GM18861 (cell line): ENCODE results near the gene KRT6C.

Experiments used
- ATAC-seq: cut with Tn5 transposase; IDR thresholded peaks from one replicate; pipeline ENCODE4 v1.9.1; 2021; ENCODE audit not compliant: unreplicated experiment

KRT6C gene

GRCh38 chr12:52436000-52436827 is 37.4 kb downstream of the KRT6C start:
- ATAC-seq, result no peak

- ATAC-seq, result no peak
Observed at GRCh38 chr12:52435659-52435999, 38.0 kb downstream of the KRT6C start.

GRCh38 chr12:52434760-52435530 is 38.7 kb downstream of the KRT6C start:
- no peak for ATAC-seq

GRCh38 chr12:52434081-52434733 is 39.4 kb downstream of the KRT6C start, which contains the start of gene KRT75:
TSS of gene KRT75 (minus strand) at chr12:52434371. CDS start at chr12:52434304, 67 bp downstream.
- ATAC-seq, result no peak

- no peak for ATAC-seq
Observed at GRCh38 chr12:52433501-52434080, 40.0 kb downstream of the KRT6C start.

GRCh38 chr12:52432559-52433207 is 40.9 kb downstream of the KRT6C start:
- no peak for ATAC-seq

GRCh38 chr12:52428121-52428520 is 45.5 kb downstream of the KRT6C start:
- no peak for ATAC-seq

- ATAC-seq, result no peak
Observed at GRCh38 chr12:52427083-52427482, 46.5 kb downstream of the KRT6C start.

GRCh38 chr12:52426034-52426433 is 47.6 kb downstream of the KRT6C start:
- no peak for ATAC-seq

GRCh38 chr12:52425466-52425865 is 48.1 kb downstream of the KRT6C start:
- ATAC-seq, result no peak

- ATAC-seq, result no peak
Observed at GRCh38 chr12:52423661-52424500, 49.7 kb downstream of the KRT6C start.

GRCh38 chr12:52423035-52423434 is 50.6 kb downstream of the KRT6C start:
- ATAC-seq, result no peak

GRCh38 chr12:52419656-52420055 is 53.9 kb downstream of the KRT6C start:
- no peak for ATAC-seq

- ATAC-seq, result no peak
Observed at GRCh38 chr12:52418576-52419110, 55.0 kb downstream of the KRT6C start.
